ENCODE measurements around the gene PSTK.

- TF ChIP-seq RCOR1 (IDR thresholded peaks at IDR 0.05; ENCODE audit: borderline replicate concordance in 1 of 2, low read depth in 2 of 2, low read length in 2 of 2) (no peak), CREB1 (IDR thresholded peaks at IDR 0.05) (no peak), CREB1 (CRISPR knock-in tag; IDR thresholded peaks at IDR 0.05) (no peak), KDM4B (IDR thresholded peaks at IDR 0.05; ENCODE audit: borderline replicate concordance in 2 of 2, low read depth in 1 of 2) (no peak), IFI16 (CRISPR knock-in tag; IDR thresholded peaks at IDR 0.05) (no peak), CBX3 (IDR thresholded peaks at IDR 0.05; ENCODE audit: borderline replicate concordance in 1 of 2, low read length in 2 of 2) (no peak), PHB (CRISPR knock-in tag; IDR thresholded peaks at IDR 0.05) (no peak), E2F1 (CRISPR knock-in tag; IDR thresholded peaks at IDR 0.05) (no peak), SMARCA4 (IDR thresholded peaks at IDR 0.05) (no peak), MAX (CRISPR knock-in tag; IDR thresholded peaks at IDR 0.05) (no peak), CTCF (IDR thresholded peaks at IDR 0.05 in 2 of 3, conservative IDR thresholded peaks at IDR 0.05 in 1 of 3; ENCODE audit: insufficient read depth in 2 of 3, low read depth in 1 of 3, low read length in 3 of 3) (no peak), ATF2 (CRISPR knock-in tag; IDR thresholded peaks at IDR 0.05) (no peak), SRSF7 (optimal IDR thresholded peaks at IDR 0.05; ENCODE audit: low read depth, low read length) (no peak), ZBTB5 (IDR thresholded peaks at IDR 0.05) (no peak), THAP12 (CRISPR knock-in tag; IDR thresholded peaks at IDR 0.05) (no peak)
Observed at GRCh38 chr10:122986335-122986734, 6.1 kb downstream of the PSTK start.

All from K562 (cell line).